ENCODE data around the gene PHYKPL.

PHYKPL gene

GRCh38 chr5:178264044-178264443 is 31.4 kb upstream of the PHYKPL start:
- no peaks in the 10 kb centered on the region for H4K20me1 ChIP-seq (ENCODE audit: insufficient read depth, low read length)
- no peak for TF ChIP-seq EZH2 (IDR thresholded peaks at IDR 0.05; ENCODE audit: borderline replicate concordance, low read depth, low read length, severe bottlenecking)
- ATAC-seq (ENCODE audit: insufficient read depth, low read depth): no peak

DNA sequence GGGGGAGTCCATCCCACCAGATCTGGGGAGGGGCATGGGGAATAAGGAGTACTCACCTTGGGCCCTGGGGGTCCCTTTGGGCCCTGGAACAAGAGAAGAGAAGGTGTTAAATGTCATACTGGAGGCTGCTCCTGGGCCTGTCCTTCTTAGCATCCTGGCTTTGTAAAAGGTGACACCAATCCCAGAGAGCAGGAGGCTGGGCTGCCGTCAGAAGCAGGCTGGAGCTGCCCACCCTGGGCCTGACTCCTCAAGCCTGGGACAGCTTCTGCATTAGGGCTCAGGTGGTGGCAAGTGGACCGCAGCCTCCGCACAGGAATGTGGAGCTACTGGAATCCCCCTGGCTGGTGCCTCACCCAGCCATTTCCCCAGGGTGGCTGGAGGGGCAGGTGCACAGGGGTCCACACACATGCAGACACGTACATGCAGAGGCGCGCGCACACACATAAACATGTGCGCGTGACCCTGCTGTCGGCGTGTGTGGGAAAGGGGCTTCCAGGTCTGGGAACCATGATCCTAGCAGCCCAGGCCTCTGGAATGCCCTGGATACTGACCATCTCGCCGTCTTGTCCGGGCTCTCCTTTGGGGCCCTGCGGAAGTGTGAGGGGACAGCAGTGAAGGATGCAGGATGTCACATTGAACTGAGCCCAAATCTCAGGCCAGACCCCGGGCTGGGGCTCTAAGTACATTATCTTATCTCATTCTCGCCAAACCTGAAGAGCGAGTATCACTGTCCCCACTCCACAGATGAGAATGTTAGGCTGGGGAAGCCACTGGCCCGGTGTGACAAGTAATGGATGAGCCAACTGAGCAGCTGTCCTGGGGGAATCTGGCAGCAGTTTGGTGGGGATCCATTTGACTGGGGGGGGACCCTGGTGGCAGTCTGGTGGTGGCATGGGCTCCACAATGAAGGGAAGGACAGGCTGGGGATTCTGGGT is 29.3 kb upstream of the PHYKPL start:
- Histone ChIP-seq H3K27me3 (ENCODE audit: insufficient read depth, low read length, poor library complexity) (no peaks in the 10 kb centered on the region), H3K9me3 (ENCODE audit: insufficient read depth, low read length, severe bottlenecking) (no peaks in the 10 kb centered on the region), H2AFZ (ENCODE audit: low read depth, low read length) (no peak overlapping the region), H4K20me1 (ENCODE audit: insufficient read depth, low read length) (no peaks in the 10 kb centered on the region), H3K27ac (ENCODE audit: low read length) (no peak overlapping the region), H3K9ac (ENCODE audit: low read depth, low read length) (no peak overlapping the region), H3K79me2 (ENCODE audit: insufficient read depth, low read length) (no peaks in the 10 kb centered on the region), H3K4me3 (ENCODE audit: low read depth in 1 of 2, low read length in 2 of 2) (no peak overlapping the region), H3K36me3 (ENCODE audit: insufficient read depth, low read length) (no peaks in the 10 kb centered on the region), H3K4me2 (ENCODE audit: insufficient read depth, low read length) (no peak overlapping the region), H3K4me1 (ENCODE audit: insufficient read depth, low read length) (no peaks in the 10 kb centered on the region)
- no peak for DNase-seq
- ATAC-seq (ENCODE audit: insufficient read depth, low read depth): no peak
- TF ChIP-seq CTCF (IDR thresholded peaks at IDR 0.05; ENCODE audit: borderline replicate concordance, extremely low read depth, low read length, poor library complexity, severe bottlenecking) (no peak), EZH2 (IDR thresholded peaks at IDR 0.05; ENCODE audit: borderline replicate concordance, low read depth, low read length, severe bottlenecking) (no peak)

More at GRCh38 chr5:178264044-178264443, 31.4 kb upstream of the PHYKPL start:
- H3K36me3 ChIP-seq (ENCODE audit: insufficient read depth, low read length): no peaks in the 10 kb centered on the region
- no peaks in the 10 kb centered on the region for H3K79me2 ChIP-seq (ENCODE audit: insufficient read depth, low read length)
- H3K9ac ChIP-seq (ENCODE audit: low read depth, low read length): no peak overlapping the region
- no peaks in the 10 kb centered on the region for H3K9me3 ChIP-seq (ENCODE audit: insufficient read depth, low read length, severe bottlenecking)
- no peak overlapping the region for H3K4me3 ChIP-seq (ENCODE audit: low read depth in 1 of 2, low read length in 2 of 2)
- DNase-seq: no peak
- no peak overlapping the region for H3K4me2 ChIP-seq (ENCODE audit: insufficient read depth, low read length)
- no peak overlapping the region for H2AFZ ChIP-seq (ENCODE audit: low read depth, low read length)
- H3K4me1 ChIP-seq (ENCODE audit: insufficient read depth, low read length): no peaks in the 10 kb centered on the region
- H3K27ac ChIP-seq (ENCODE audit: low read length): no peak overlapping the region
- no peaks in the 10 kb centered on the region for H3K27me3 ChIP-seq (ENCODE audit: insufficient read depth, low read length, poor library complexity)

DNA sequence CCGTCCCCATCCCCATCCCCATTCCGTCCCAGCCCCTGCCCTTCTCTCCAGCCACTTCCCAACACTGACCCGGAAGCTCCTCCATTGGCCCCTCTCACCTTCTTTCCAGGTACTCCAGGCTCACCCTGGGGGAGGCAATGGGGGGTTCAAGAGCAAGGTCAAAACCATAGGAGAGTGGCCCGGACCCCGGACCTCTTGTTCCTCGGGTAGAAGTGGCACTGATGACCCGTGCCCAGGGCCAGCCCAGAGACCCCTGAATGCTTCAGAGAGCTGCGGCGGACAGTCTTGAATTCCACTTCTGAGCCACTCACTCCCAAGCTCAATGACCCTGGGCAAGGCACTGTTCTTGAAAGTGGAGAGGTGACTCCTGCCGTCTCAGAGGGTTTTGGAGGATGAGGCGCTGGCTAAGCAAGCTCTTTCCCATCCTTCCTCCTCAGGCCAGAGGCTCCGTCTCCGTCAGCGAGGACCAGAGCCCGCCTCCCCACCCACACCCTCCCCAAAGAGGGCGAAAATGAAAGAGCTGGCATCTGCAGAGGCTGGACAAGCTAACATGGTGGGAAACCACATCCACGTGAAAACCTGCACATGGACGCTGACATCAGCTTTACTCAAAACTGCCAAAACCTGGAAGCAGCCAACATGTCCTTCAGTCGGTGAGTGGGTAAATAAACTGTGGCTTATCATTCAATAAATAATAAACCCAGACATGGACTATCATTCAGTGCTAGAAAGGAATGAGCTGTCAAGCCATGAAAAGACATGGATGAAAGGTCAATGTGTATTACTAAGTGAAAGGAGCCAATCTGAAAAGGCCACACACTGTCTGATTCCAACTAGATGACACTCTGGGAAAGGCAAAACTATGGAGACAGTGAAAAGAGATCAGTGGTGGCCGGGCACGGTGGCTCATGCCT is 27.3 kb upstream of the PHYKPL start:
- no peak for TF ChIP-seq EZH2 (IDR thresholded peaks at IDR 0.05; ENCODE audit: borderline replicate concordance, low read depth, low read length, severe bottlenecking)
- TF ChIP-seq CTCF (IDR thresholded peaks at IDR 0.05; ENCODE audit: borderline replicate concordance, extremely low read depth, low read length, poor library complexity, severe bottlenecking): no peak
- H2AFZ ChIP-seq (ENCODE audit: low read depth, low read length): no peak overlapping the region
- no peak for ATAC-seq (ENCODE audit: insufficient read depth, low read depth)
- H3K4me1 ChIP-seq (ENCODE audit: insufficient read depth, low read length): no peaks in the 10 kb centered on the region
- H3K27ac ChIP-seq (ENCODE audit: low read length): no peak overlapping the region
- no peak overlapping the region for H3K9ac ChIP-seq (ENCODE audit: low read depth, low read length)
- H3K27me3 ChIP-seq (ENCODE audit: insufficient read depth, low read length, poor library complexity): no peaks in the 10 kb centered on the region
- no peak overlapping the region for H3K4me3 ChIP-seq (ENCODE audit: low read depth in 1 of 2, low read length in 2 of 2)
- no peaks in the 10 kb centered on the region for H4K20me1 ChIP-seq (ENCODE audit: insufficient read depth, low read length)
- H3K9me3 ChIP-seq (ENCODE audit: insufficient read depth, low read length, severe bottlenecking): no peaks in the 10 kb centered on the region
- no peak for DNase-seq
- H3K4me2 ChIP-seq (ENCODE audit: insufficient read depth, low read length): no peak overlapping the region
- no peaks in the 10 kb centered on the region for H3K36me3 ChIP-seq (ENCODE audit: insufficient read depth, low read length)
- H3K79me2 ChIP-seq (ENCODE audit: insufficient read depth, low read length): no peaks in the 10 kb centered on the region
